Brain microvascular endothelial cell (primary cell): ENCODE data around the gene KRR1.
"Not testable (repeated sequence)": the region's sequence is repeated elsewhere in the genome, so short reads cannot be mapped to it uniquely, and the experiment has no call there.

Experiments used
- DNase-seq: peaks from one replicate; pipeline ENCODE4 v3.0.0-alpha.2; 2020
- H3K27ac ChIP-seq: fragments of 250-450 bp; sonication (Bioruptor Pico); 2 replicates; pipeline ENCODE4 v1.5.1; 2020; ENCODE audit warnings: mild to moderate bottlenecking, moderate library complexity
- H3K27me3 ChIP-seq: fragments of 250-450 bp; sonication (Bioruptor Pico); replicated peaks from 2 replicates; pipeline ENCODE4 v1.5.1; 2020; ENCODE audit warnings: mild to moderate bottlenecking
- H3K36me3 ChIP-seq: fragments of 250-450 bp; sonication (Bioruptor Pico); replicated peaks from 2 replicates; pipeline ENCODE4 v1.5.1; 2020; ENCODE audit warnings: mild to moderate bottlenecking
- H3K4me3 ChIP-seq: 2 replicates; pipeline ENCODE4 v1.5.1; 2011; ENCODE audit warnings: low read depth, mild to moderate bottlenecking, control low read depth, low read length, moderate library complexity
- CTCF ChIP-seq: IDR thresholded peaks from 2 replicates; pipeline ENCODE4 v1.5.1; 2011; ENCODE audit warnings: low read depth, mild to moderate bottlenecking, moderate library complexity, low read length, control low read depth, inconsistent platforms; ENCODE audit errors: missing control alignments
- in situ Hi-C: cut with HindIII; loops from 2 replicates; pipeline ENCODE4 v1.10.0; 2017; ENCODE audit warnings: low sequenced_read_pairs, low pct_ligation_motif_present

Gene KRR1

GRCh38 chr12:75474116-75474515, 37.3 kb downstream of the KRR1 start:
- Histone ChIP-seq H3K27ac (no peak overlapping the region), H3K4me3 (no peak overlapping the region), H3K27me3 (no peaks in the 10 kb centered on the region), H3K36me3 (no peaks in the 10 kb centered on the region)
- TF ChIP-seq CTCF = no peak
- no peak for DNase-seq
- in situ Hi-C loops = no loop called here

GRCh38 chr12:75471902-75472890, 39.2 kb downstream of the KRR1 start:
- no peak for TF ChIP-seq CTCF
- Histone ChIP-seq H3K36me3 (no peaks in the 10 kb centered on the region), H3K4me3 (no peak overlapping the region), H3K27me3 (no peaks in the 10 kb centered on the region), H3K27ac (no peak overlapping the region)
- DNase-seq = no peak
- in situ Hi-C loops = no loop called here

DNA sequence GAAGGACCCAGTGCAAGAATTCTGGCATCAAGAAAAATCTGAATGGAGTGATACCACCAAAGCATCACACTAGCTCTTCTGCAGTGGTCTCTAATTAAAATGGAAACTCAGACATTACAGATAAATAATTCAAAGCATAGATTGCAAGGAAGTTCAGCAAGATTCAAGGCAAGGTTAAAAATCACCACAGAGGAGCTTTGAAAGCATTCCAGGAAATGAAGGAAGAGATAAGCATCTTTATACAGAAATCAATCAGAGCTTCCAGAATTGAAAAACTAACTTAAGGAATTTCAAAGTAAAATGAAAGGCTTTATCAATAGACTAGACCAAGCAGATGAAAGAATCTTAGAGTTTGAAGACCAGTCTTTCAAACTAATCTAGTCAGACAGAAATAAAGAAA, 51.2 kb downstream of the KRR1 start:
- Histone ChIP-seq H3K27ac (no peak overlapping the region), H3K36me3 (no peaks in the 10 kb centered on the region), H3K27me3 (no peaks in the 10 kb centered on the region), H3K4me3 (no peak overlapping the region)
- no peak for TF ChIP-seq CTCF
- in situ Hi-C loops = no loop called here
- no peak for DNase-seq

DNA sequence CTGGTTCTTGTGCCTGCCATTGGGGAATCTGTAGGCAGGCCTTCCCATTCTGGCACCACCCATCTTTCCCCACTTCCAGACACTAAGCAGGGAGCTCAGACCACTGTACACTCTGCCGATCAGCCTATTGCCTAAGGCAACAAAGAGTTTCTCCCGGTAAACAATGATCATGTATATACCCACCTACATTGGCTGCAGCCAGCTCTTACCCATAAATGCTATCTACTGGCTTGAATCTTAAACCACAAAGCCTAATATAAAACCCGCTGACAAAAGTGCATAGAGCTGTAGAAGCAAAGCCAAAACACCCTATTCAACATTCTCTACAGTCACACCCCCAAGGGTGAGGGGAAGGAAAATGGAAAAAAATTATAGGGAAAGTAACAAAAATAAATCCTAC, 51.7 kb downstream of the KRR1 start:
- no peak for DNase-seq
- no peak for TF ChIP-seq CTCF
- Histone ChIP-seq H3K27me3 (no peaks in the 10 kb centered on the region), H3K4me3 (no peak overlapping the region), H3K27ac (no peak overlapping the region), H3K36me3 (no peaks in the 10 kb centered on the region)
- in situ Hi-C loops = no loop called here

DNA sequence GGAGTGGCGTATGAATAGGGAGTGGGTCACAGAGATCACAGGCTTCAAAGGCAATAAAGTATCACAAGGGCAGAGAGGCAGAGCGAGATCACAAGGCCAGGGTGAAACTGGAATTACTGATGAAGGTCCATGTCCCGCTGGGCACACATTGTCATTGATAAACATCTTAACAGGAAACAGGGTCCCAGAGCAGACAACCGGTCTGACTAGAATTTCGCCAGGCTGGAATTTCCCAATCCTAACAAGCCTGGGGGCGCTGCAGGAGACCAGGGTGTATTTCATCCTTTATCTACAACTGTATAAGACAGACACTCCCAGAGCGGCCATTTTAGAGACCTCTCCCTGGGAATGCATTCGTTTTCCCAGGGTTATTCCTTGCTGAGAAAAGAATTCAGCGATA, 53.5 kb downstream of the KRR1 start:
- in situ Hi-C loops, H3K27me3 ChIP-seq, H3K27ac ChIP-seq, DNase-seq, H3K4me3 ChIP-seq, H3K36me3 ChIP-seq: not testable (repeated sequence)

- no peak for TF ChIP-seq CTCF
- H3K4me3 ChIP-seq = no peak overlapping the region
- no peak for DNase-seq
- in situ Hi-C loops = no loop called here
- no peak overlapping the region for H3K27ac ChIP-seq
- H3K27me3 ChIP-seq = no peaks in the 10 kb centered on the region
- H3K36me3 ChIP-seq = no peaks in the 10 kb centered on the region
Observed at GRCh38 chr12:75457191-75457590, 54.2 kb downstream of the KRR1 start.
